Neural progenitor cell (in vitro differentiated cells): Measurements from ENCODE around the gene CLEC4G. TPM values are rescaled to one million over a fixed set of nuclear protein-coding genes. Genes with fewer than 3 reads are reported as not detected.

Experiments used
- DNase-seq: peaks from one replicate; pipeline ENCODE4 v3.0.0-alpha.2; 2016; ENCODE audit warnings: low spot score
- H2AFZ ChIP-seq: fragments of 200-600 bp; sonication (generic); replicated peaks from 2 replicates; pipeline ENCODE4 v1.6.1; 2016; ENCODE audit warnings: antibody characterized with exemption
- H3F3A ChIP-seq: fragments of 200-600 bp; sonication (generic); 2 replicates; pipeline ENCODE4 v1.6.1; 2016; ENCODE audit warnings: antibody characterized with exemption, low read depth
- H3K27ac ChIP-seq: fragments of 200-600 bp; sonication (generic); 2 replicates; pipeline ENCODE4 v1.5.1; 2016; ENCODE audit warnings: mild to moderate bottlenecking
- H3K27me3 ChIP-seq: fragments of 200-600 bp; sonication (generic); 2 replicates; pipeline ENCODE4 v1.6.1; 2016; ENCODE audit warnings: mild to moderate bottlenecking, moderate library complexity
- H3K36me3 ChIP-seq: fragments of 200-600 bp; sonication (generic); 2 replicates; pipeline ENCODE4 v1.5.1; 2016
- H3K4me1 ChIP-seq: fragments of 200-600 bp; sonication (generic); 2 replicates; pipeline ENCODE4 v1.6.1; 2016; ENCODE audit warnings: mixed run types
- H3K4me2 ChIP-seq: fragments of 200-600 bp; sonication (generic); 2 replicates; pipeline ENCODE4 v1.6.1; 2016
- H3K4me3 ChIP-seq: fragments of 200-600 bp; sonication (generic); 2 replicates; pipeline ENCODE4 v1.5.1; 2016
- H3K79me2 ChIP-seq: fragments of 200-600 bp; sonication (generic); 2 replicates; pipeline ENCODE4 v1.6.1; 2016; ENCODE audit warnings: low read depth
- H3K9ac ChIP-seq: fragments of 200-600 bp; sonication (generic); 2 replicates; pipeline ENCODE4 v1.6.1; 2016
- H3K9me3 ChIP-seq: fragments of 200-600 bp; sonication (generic); 2 replicates; pipeline ENCODE4 v1.5.1; 2016; ENCODE audit warnings: low read depth
- H4K20me1 ChIP-seq: fragments of 200-600 bp; sonication (generic); 2 replicates; pipeline ENCODE4 v1.6.1; 2016; ENCODE audit warnings: low read depth
- H3K27ac Mint-ChIP-seq: 3 replicates; pipeline ENCODE4 v1.8.0; 2021; ENCODE audit warnings: mixed read lengths
- H3K27me3 Mint-ChIP-seq: 2 replicates; pipeline ENCODE4 v1.8.0; 2022; ENCODE audit warnings: low read depth, mild to moderate bottlenecking, inconsistent platforms, moderate library complexity, mixed read lengths; ENCODE audit not compliant: insufficient read depth
- H3K36me3 Mint-ChIP-seq: 3 replicates; pipeline ENCODE4 v1.8.0; 2021; ENCODE audit warnings: mixed read lengths
- H3K4me1 Mint-ChIP-seq: 3 replicates; pipeline ENCODE4 v1.8.0; 2021; ENCODE audit warnings: mixed read lengths
- H3K4me3 Mint-ChIP-seq: 3 replicates; pipeline ENCODE4 v1.8.0; 2021; ENCODE audit warnings: mild to moderate bottlenecking, moderate library complexity, mixed read lengths
- H3K9me3 Mint-ChIP-seq: 3 replicates; pipeline ENCODE4 v1.8.0; 2020; ENCODE audit warnings: mixed read lengths
- EZH2 ChIP-seq: fragments of 200-600 bp; sonication (generic); IDR thresholded peaks from 2 replicates; pipeline ENCODE4 v1.6.1; 2017; ENCODE audit warnings: antibody characterized with exemption, mild to moderate bottlenecking, moderate library complexity
- EZH2phosphoT487 ChIP-seq: fragments of 200-600 bp; sonication (generic); IDR thresholded peaks from 2 replicates; pipeline ENCODE4 v1.6.1; 2017; ENCODE audit warnings: antibody characterized with exemption
- total RNA-seq: library from RNA; depleted of rRNA; stranded (reverse); fragments of >200 nt; gene quantifications from 2 replicates; pipeline ENCODE4 v1.2.3, GENCODE V29; 2015; ENCODE audit warnings: low replicate concordance
- TF ChIP-seq, protein P1 (sequence below): fragments of 200-600 bp; sonication (generic); IDR thresholded peaks from 2 replicates; pipeline ENCODE4 v1.5.1; 2017; ENCODE audit warnings: antibody characterized with exemption, mild to moderate bottlenecking

Gene CLEC4G
- total RNA-seq, 1 donor from 2014 or later: not detected

DNA sequence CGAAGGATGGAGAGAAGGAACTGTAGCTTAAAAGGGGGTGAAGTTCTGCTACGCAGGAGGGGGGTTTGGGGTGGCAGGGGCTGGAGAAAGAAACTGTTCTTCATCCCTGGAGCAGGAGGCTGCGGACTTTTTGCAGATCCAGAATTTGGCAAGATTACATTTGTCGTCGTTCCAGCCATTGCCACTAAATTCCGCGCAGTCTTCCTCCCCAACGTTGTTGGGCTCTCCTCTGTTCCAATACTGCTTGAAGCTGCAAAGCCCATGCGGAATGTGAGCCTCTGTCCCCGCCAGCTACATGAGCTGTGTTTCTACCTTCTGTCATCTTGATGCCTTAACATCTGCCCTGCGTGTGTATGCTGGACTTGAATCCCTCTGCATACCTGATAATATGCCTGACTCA is 11.1 kb upstream of the CLEC4G start:
- H3K36me3 ChIP-seq: no peaks in the 10 kb centered on the region
- Mint-ChIP-seq H3K27me3 (peaks cover 19% of the 10 kb centered on the region), H3K4me3 (no peak overlapping the region), H3K36me3 (no peaks in the 10 kb centered on the region), H3K27ac (no peak overlapping the region), H3K4me1 (no peaks in the 10 kb centered on the region), H3K9me3 (peaks cover 1% of the 10 kb centered on the region)
- H3K79me2 ChIP-seq: no peaks in the 10 kb centered on the region
- no peak for TF ChIP-seq EZH2phosphoT487
- TF ChIP-seq, protein P1, sequence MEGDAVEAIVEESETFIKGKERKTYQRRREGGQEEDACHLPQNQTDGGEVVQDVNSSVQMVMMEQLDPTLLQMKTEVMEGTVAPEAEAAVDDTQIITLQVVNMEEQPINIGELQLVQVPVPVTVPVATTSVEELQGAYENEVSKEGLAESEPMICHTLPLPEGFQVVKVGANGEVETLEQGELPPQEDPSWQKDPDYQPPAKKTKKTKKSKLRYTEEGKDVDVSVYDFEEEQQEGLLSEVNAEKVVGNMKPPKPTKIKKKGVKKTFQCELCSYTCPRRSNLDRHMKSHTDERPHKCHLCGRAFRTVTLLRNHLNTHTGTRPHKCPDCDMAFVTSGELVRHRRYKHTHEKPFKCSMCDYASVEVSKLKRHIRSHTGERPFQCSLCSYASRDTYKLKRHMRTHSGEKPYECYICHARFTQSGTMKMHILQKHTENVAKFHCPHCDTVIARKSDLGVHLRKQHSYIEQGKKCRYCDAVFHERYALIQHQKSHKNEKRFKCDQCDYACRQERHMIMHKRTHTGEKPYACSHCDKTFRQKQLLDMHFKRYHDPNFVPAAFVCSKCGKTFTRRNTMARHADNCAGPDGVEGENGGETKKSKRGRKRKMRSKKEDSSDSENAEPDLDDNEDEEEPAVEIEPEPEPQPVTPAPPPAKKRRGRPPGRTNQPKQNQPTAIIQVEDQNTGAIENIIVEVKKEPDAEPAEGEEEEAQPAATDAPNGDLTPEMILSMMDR: no peak
- no peaks in the 10 kb centered on the region for H3K9me3 ChIP-seq
- H3K27me3 ChIP-seq: peaks cover 40% of the 10 kb centered on the region
- H3K27ac ChIP-seq: no peak overlapping the region
- no peaks in the 10 kb centered on the region for H3K4me1 ChIP-seq
- DNase-seq: no peak
- no peaks in the 10 kb centered on the region for H4K20me1 ChIP-seq
- no peak overlapping the region for H3K9ac ChIP-seq
- H3K4me2 ChIP-seq: no peak overlapping the region
- H3K4me3 ChIP-seq: no peak overlapping the region
- H3F3A ChIP-seq: no peaks in the 10 kb centered on the region
- H2AFZ ChIP-seq: no peak overlapping the region

DNA sequence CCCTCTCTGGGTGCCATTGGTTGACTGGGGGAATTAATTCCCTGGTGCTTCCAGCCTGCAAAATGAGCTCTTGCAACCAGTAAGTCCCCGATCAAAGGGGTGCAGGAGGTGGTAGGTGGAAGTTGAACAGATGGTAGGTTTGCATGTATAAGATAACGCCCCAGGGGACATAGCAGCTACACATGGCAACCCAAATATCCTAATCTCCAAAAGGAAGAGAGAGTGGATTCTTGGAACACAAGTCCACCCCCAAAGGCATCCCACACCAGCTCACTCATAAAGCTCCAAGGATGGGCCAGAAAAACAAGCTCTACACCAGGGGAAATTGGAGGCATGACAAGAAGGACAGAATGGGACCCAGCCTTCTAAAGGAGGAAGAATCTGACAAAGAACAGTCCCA is 10.7 kb upstream of the CLEC4G start:
- H3K9me3 ChIP-seq: no peaks in the 10 kb centered on the region
- Mint-ChIP-seq H3K9me3 (no peaks in the 10 kb centered on the region), H3K4me1 (no peaks in the 10 kb centered on the region), H3K27me3 (peaks cover 18% of the 10 kb centered on the region), H3K4me3 (no peak overlapping the region), H3K27ac (no peak overlapping the region), H3K36me3 (no peaks in the 10 kb centered on the region)
- H2AFZ ChIP-seq: no peak overlapping the region
- H3F3A ChIP-seq: no peaks in the 10 kb centered on the region
- H3K36me3 ChIP-seq: no peaks in the 10 kb centered on the region
- H3K4me3 ChIP-seq: no peak overlapping the region
- H3K79me2 ChIP-seq: no peaks in the 10 kb centered on the region
- no peak overlapping the region for H3K27ac ChIP-seq
- no peak for DNase-seq
- H3K4me2 ChIP-seq: no peak overlapping the region
- H3K9ac ChIP-seq: no peak overlapping the region
- peaks cover 42% of the 10 kb centered on the region for H3K27me3 ChIP-seq
- H3K4me1 ChIP-seq: no peaks in the 10 kb centered on the region
- TF ChIP-seq, protein P1: no peak
- TF ChIP-seq EZH2 (no peak), EZH2phosphoT487 (no peak)
- no peaks in the 10 kb centered on the region for H4K20me1 ChIP-seq

DNA sequence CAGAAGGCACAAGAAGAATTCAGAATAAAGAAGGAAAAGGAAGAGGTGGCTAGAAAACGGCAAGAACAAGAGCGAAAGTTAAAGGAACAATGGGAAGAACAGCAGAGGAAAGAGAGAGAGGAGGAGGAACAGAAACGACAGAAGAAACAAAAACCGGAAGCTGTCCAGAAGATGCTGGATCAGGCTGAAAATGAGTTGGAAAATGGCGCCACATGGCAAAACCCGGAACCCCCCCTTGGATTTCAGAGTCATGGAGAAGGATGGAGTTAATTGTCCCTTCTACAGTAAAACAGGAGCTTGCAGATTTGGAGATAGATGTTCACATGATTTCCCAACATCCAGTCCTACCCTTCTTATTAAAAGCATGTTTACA is 8.8 kb upstream of the CLEC4G start:
- Histone ChIP-seq H3K27me3 (peaks cover 60% of the 10 kb centered on the region), H3K27ac (no peak overlapping the region), H3K9me3 (no peaks in the 10 kb centered on the region), H3K4me2 (no peak overlapping the region), H4K20me1 (no peaks in the 10 kb centered on the region), H3K4me3 (no peak overlapping the region), H3K9ac (no peak overlapping the region), H3K36me3 (no peaks in the 10 kb centered on the region), H3K4me1 (no peaks in the 10 kb centered on the region), H2AFZ (no peak overlapping the region), H3K79me2 (no peaks in the 10 kb centered on the region), H3F3A (no peaks in the 10 kb centered on the region)
- no peaks in the 10 kb centered on the region for H3K36me3 Mint-ChIP-seq
- H3K4me1 Mint-ChIP-seq: no peaks in the 10 kb centered on the region
- TF ChIP-seq, protein P1: no peak
- TF ChIP-seq EZH2 (no peak), EZH2phosphoT487 (no peak)
- H3K27me3 Mint-ChIP-seq: peaks cover 19% of the 10 kb centered on the region
- DNase-seq: no peak
- no peak overlapping the region for H3K4me3 Mint-ChIP-seq
- no peak overlapping the region for H3K27ac Mint-ChIP-seq
- no peaks in the 10 kb centered on the region for H3K9me3 Mint-ChIP-seq
